AG04449 (cell line): ENCODE measurements around the gene CDHR3.

Source experiments
- CTCF ChIA-PET: fragments of 350-600 bp; formaldehyde crosslinking; extraction: SDS; loops from one replicate; lab custom pipeline; 2021; ENCODE audit warnings: antibody characterized with exemption; lab: Yijun Ruan, JAX
- POLR2A ChIA-PET: fragments of 400-600, 350-600 bp; formaldehyde crosslinking; extraction: SDS; loops from one replicate; lab custom pipeline; 2020; ENCODE audit warnings: antibody characterized with exemption, inconsistent platforms; lab: Yijun Ruan, JAX
- DNase-seq: peaks from one replicate; pipeline ENCODE4 v3.0.0-alpha.2; 2010; ENCODE audit warnings: low read depth, low spot score
- H3K4me3 ChIP-seq: 2 replicates; pipeline ENCODE4 v1.5.1; 2011; ENCODE audit warnings: low read depth, mild to moderate bottlenecking, control low read depth, low read length
- CTCF ChIP-seq: IDR thresholded peaks from one replicate; pipeline ENCODE4 v1.5.1; 2011; ENCODE audit warnings: mild to moderate bottlenecking, moderate library complexity, low read length, control low read depth, inconsistent platforms; ENCODE audit not compliant: insufficient read depth; ENCODE audit errors: missing control alignments

Gene CDHR3

GRCh38 chr7:106064771-106065574 lies 101.9 kb downstream of the CDHR3 start:
- peak; percentile 82 for DNase-seq
- TF ChIP-seq CTCF, result peak; percentile 22
- ChIA-PET POLR2A (no interaction called here), CTCF (interaction anchor here (1.2 to 3.9 kb wide), 5 partner anchors 9 to 102 kb away, joined by 3 to 31 read pairs (median 4); no protein-coding TSS in a partner anchor)
- peak overlapping the region; percentile 32 for H3K4me3 ChIP-seq

GRCh38 chr7:106065575-106066500 lies 102.8 kb downstream of the CDHR3 start:
- CTCF ChIA-PET, result interaction anchor here (0.8 to 3.9 kb wide), 6 partner anchors 8 to 584 kb away, joined by 3 to 31 read pairs (median 4); no protein-coding TSS in a partner anchor
- TF ChIP-seq CTCF, result no peak
- DNase-seq, result no peak
- POLR2A ChIA-PET, result no interaction called here
- peak overlapping the region; percentile 32 for H3K4me3 ChIP-seq

DNA sequence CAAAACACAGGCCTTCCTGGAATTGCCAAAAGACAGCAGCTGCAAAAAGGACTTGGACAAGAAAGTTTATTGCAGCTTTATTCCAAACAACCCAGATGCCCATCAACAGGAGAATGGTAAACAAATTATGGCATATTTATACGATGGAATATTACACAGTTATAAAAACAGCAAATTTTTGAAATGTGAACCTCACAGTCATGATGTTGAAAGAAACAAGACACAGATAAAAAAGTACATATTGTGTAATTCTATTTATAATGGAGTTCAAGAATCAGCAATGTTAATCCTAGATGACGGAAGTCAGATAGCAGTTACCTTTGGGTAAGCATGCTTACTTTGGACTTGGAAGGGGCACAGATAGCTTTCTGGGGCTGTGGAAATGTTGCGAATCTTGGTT lies 104.6 kb downstream of the CDHR3 start:
- no peak for DNase-seq
- TF ChIP-seq CTCF, result no peak
- H3K4me3 ChIP-seq, result no peak overlapping the region
- ChIA-PET CTCF (interaction anchor here (1.4 to 2.0 kb wide), 3 partner anchors 10 to 86 kb away, joined by 3 to 7 read pairs (median 7); no protein-coding TSS in a partner anchor), POLR2A (no interaction called here)

- no peak overlapping the region for H3K4me3 ChIP-seq
- ChIA-PET CTCF (interaction anchor here (1.4 to 2.0 kb wide), 3 partner anchors 11 to 85 kb away, joined by 3 to 7 read pairs (median 7); no protein-coding TSS in a partner anchor), POLR2A (interaction anchor here (0.5 kb wide), 1 partner anchor 12 kb away, joined by 3 read pairs; no protein-coding TSS in a partner anchor)
- DNase-seq, result no peak
- TF ChIP-seq CTCF, result no peak
These were observed 105.5 kb downstream of the CDHR3 start for GRCh38 chr7:106068538-106068961.

GRCh38 chr7:106068986-106069385 lies 105.9 kb downstream of the CDHR3 start:
- CTCF ChIA-PET, result interaction anchor here (2.0 kb wide), 1 partner anchor 11 kb away, joined by 7 read pairs; no protein-coding TSS in a partner anchor
- POLR2A ChIA-PET, result interaction anchor here (0.5 kb wide), 1 partner anchor 12 kb away, joined by 3 read pairs; no protein-coding TSS in a partner anchor

More at GRCh38 chr7:106068986-106069385, 105.9 kb downstream of the CDHR3 start:
- no peak overlapping the region for H3K4me3 ChIP-seq
- no peak for TF ChIP-seq CTCF
- DNase-seq, result no peak
